Hepatocyte (in vitro differentiated cells): ENCODE data around the gene PRSS53. TPM values are rescaled to one million over a fixed set of nuclear protein-coding genes. Genes with fewer than 3 reads are reported as not detected.

Experiments used
- DNase-seq: peaks from one replicate; pipeline ENCODE4 v3.0.0-alpha.2; 2016; ENCODE audit warnings: low spot score
- H2AFZ ChIP-seq: fragments of 200-600 bp; sonication (generic); 2 replicates; pipeline ENCODE4 v1.6.0; 2016; ENCODE audit warnings: antibody characterized with exemption, mild to moderate bottlenecking
- H3K27ac ChIP-seq: fragments of 200-600 bp; sonication (generic); 2 replicates; pipeline ENCODE4 v1.5.1; 2016; ENCODE audit warnings: mild to moderate bottlenecking
- H3K27me3 ChIP-seq: fragments of 200-600 bp; sonication (generic); 2 replicates; pipeline ENCODE4 v1.6.1; 2016
- H3K36me3 ChIP-seq: fragments of 200-600 bp; sonication (generic); replicated peaks from 2 replicates; pipeline ENCODE4 v1.5.1; 2016; ENCODE audit warnings: low read depth; ENCODE audit not compliant: insufficient read depth
- H3K4me1 ChIP-seq: fragments of 200-600 bp; sonication (generic); 2 replicates; pipeline ENCODE4 v1.5.1; 2016; ENCODE audit warnings: mild to moderate bottlenecking, moderate library complexity; ENCODE audit not compliant: insufficient read depth
- H3K4me2 ChIP-seq: fragments of 200-600 bp; sonication (generic); 2 replicates; pipeline ENCODE4 v1.6.0; 2016
- H3K4me3 ChIP-seq: fragments of 200-600 bp; sonication (generic); 2 replicates; pipeline ENCODE4 v1.5.1; 2016; ENCODE audit warnings: mild to moderate bottlenecking
- H3K79me2 ChIP-seq: fragments of 200-600 bp; sonication (generic); 2 replicates; pipeline ENCODE4 v1.6.0; 2017; ENCODE audit warnings: mild to moderate bottlenecking
- H3K9me2 ChIP-seq: fragments of 200-600 bp; sonication (generic); replicated peaks from 2 replicates; pipeline ENCODE4 v1.6.0; 2017; ENCODE audit warnings: mild to moderate bottlenecking; ENCODE audit not compliant: insufficient read depth
- H3K9me3 ChIP-seq: fragments of 200-600 bp; sonication (generic); 2 replicates; pipeline ENCODE4 v1.5.1; 2016; ENCODE audit warnings: low read depth, mild to moderate bottlenecking
- H4K20me1 ChIP-seq: fragments of 200-600 bp; sonication (generic); 2 replicates; pipeline ENCODE4 v1.6.0; 2016; ENCODE audit warnings: mild to moderate bottlenecking; ENCODE audit not compliant: insufficient read depth, poor library complexity, severe bottlenecking
- CTCF ChIP-seq: fragments of 200-600 bp; sonication (generic); IDR thresholded peaks from 2 replicates; pipeline ENCODE4 v1.5.1; 2016; ENCODE audit warnings: antibody characterized with exemption, mild to moderate bottlenecking; ENCODE audit not compliant: poor library complexity
- EZH2 ChIP-seq: fragments of 200-600 bp; sonication (generic); IDR thresholded peaks from 2 replicates; pipeline ENCODE4 v1.6.1; 2016; ENCODE audit warnings: antibody characterized with exemption, mild to moderate bottlenecking, borderline replicate concordance
- EZH2phosphoT487 ChIP-seq: fragments of 200-600 bp; sonication (generic); IDR thresholded peaks from one replicate; pipeline ENCODE4 v1.6.1; 2018; ENCODE audit warnings: antibody characterized with exemption, mild to moderate bottlenecking, low read depth, moderate library complexity; ENCODE audit not compliant: unreplicated experiment, severe bottlenecking
- WGBS: methylation state at CpG from one replicate; pipeline ENCODE4 v1.1.6; 2016; ENCODE audit warnings: low lambda C conversion rate; ENCODE audit errors: missing lambda C conversion rate; 5-methylcytosine and 5-hydroxymethylcytosine counted together
- polyA plus RNA-seq: library from polyadenylated mRNA; unstranded; fragments of >200 nt; fragmentation: Nextera tagmentation; extraction: Ambion mirVana; gene quantifications from 2 replicates; pipeline ENCODE4 v1.2.1, GENCODE V29; 2016
- total RNA-seq: library from RNA; depleted of rRNA; stranded (reverse); fragments of >200 nt; gene quantifications from 2 replicates; pipeline ENCODE4 v1.2.3, GENCODE V29; 2014

PRSS53 gene
- total and polyA plus RNA-seq, 2 experiments from 2014 or later: 0.39 to 2.2 TPM

GRCh38 chr16:31128711-31129567 lies 40.2 kb upstream of the PRSS53 start:
- Histone ChIP-seq H2AFZ (no peak overlapping the region), H3K9me2 (no peaks in the 10 kb centered on the region), H3K27ac (peak overlapping the region; percentile 98), H3K9me3 (no peaks in the 10 kb centered on the region), H3K4me1 (peaks cover 52% of the 10 kb centered on the region), H4K20me1 (peaks cover 1% of the 10 kb centered on the region), H3K36me3 (no peaks in the 10 kb centered on the region), H3K27me3 (no peaks in the 10 kb centered on the region), H3K4me3 (no peak overlapping the region), H3K4me2 (peak overlapping the region; percentile 12), H3K79me2 (peaks cover 11% of the 10 kb centered on the region)
- peak; percentile 41 for DNase-seq
- TF ChIP-seq EZH2phosphoT487 (no peak), EZH2 (no peak), CTCF (no peak)
- WGBS: 79% methylated on average over 14 of the region's 14 CpGs

- H3K4me3 ChIP-seq: no peak overlapping the region
- 84% methylated on average over 13 of the region's 13 CpGs for WGBS
- no peak overlapping the region for H3K4me2 ChIP-seq
- no peaks in the 10 kb centered on the region for H3K79me2 ChIP-seq
- no peaks in the 10 kb centered on the region for H3K27me3 ChIP-seq
- H3K9me3 ChIP-seq: no peaks in the 10 kb centered on the region
- H3K4me1 ChIP-seq: peaks cover 36% of the 10 kb centered on the region
- peak; percentile 8 for DNase-seq
- no peak overlapping the region for H2AFZ ChIP-seq
- no peaks in the 10 kb centered on the region for H3K36me3 ChIP-seq
- H3K27ac ChIP-seq: peak overlapping the region; percentile 98
- no peak for TF ChIP-seq CTCF
- TF ChIP-seq EZH2: no peak
- TF ChIP-seq EZH2phosphoT487: no peak
- no peaks in the 10 kb centered on the region for H3K9me2 ChIP-seq
- no peaks in the 10 kb centered on the region for H4K20me1 ChIP-seq
These were observed 38.4 kb upstream of the PRSS53 start for GRCh38 chr16:31127182-31127581.

GRCh38 chr16:31125844-31126243 lies 37.1 kb upstream of the PRSS53 start:
- H3K4me3 ChIP-seq: no peak overlapping the region
- WGBS: 94% methylated on average over 3 of the region's 3 CpGs

More at GRCh38 chr16:31125844-31126243, 37.1 kb upstream of the PRSS53 start:
- Histone ChIP-seq H3K79me2 (no peaks in the 10 kb centered on the region), H3K9me2 (no peaks in the 10 kb centered on the region), H3K4me1 (peaks cover 23% of the 10 kb centered on the region), H2AFZ (no peak overlapping the region), H4K20me1 (no peaks in the 10 kb centered on the region), H3K36me3 (no peaks in the 10 kb centered on the region), H3K27me3 (no peaks in the 10 kb centered on the region), H3K4me2 (no peak overlapping the region), H3K27ac (no peak overlapping the region), H3K9me3 (no peaks in the 10 kb centered on the region)
- TF ChIP-seq EZH2phosphoT487 (no peak), EZH2 (no peak), CTCF (no peak)
- DNase-seq: no peak
